H9 (cell line): Measurements from ENCODE around the gene RPL10A. TPM values are rescaled to one million over a fixed set of nuclear protein-coding genes. Genes with fewer than 3 reads are reported as not detected.

Experiments used
- DNase-seq: peaks from one replicate; pipeline ENCODE4 v3.0.0-alpha.2; 2017
- H2AFZ ChIP-seq: one replicate; pipeline ENCODE4 v1.6.1; 2013; ENCODE audit warnings: mild to moderate bottlenecking, low read length, control low read depth, moderate library complexity
- H2AK5ac ChIP-seq: 2 replicates; pipeline ENCODE4 v1.6.1; 2013; ENCODE audit warnings: low read length, control low read depth, mixed read lengths; ENCODE audit not compliant: insufficient read length
- H2BK120ac ChIP-seq: one replicate; pipeline ENCODE4 v1.6.1; 2013; ENCODE audit warnings: low read depth, mild to moderate bottlenecking, low read length, control low read depth, inconsistent platforms; ENCODE audit not compliant: poor library complexity, severe bottlenecking
- H2BK12ac ChIP-seq: 2 replicates; pipeline ENCODE4 v1.6.1; 2013; ENCODE audit warnings: low read length, control low read depth, mixed read lengths, low read depth; ENCODE audit not compliant: insufficient read length
- H2BK15ac ChIP-seq: 2 replicates; pipeline ENCODE4 v1.6.1; 2013; ENCODE audit warnings: low read depth, low read length, control low read depth
- H2BK20ac ChIP-seq: one replicate; pipeline ENCODE4 v1.6.1; 2013; ENCODE audit warnings: low read depth, mild to moderate bottlenecking, low read length, control low read depth, inconsistent platforms; ENCODE audit not compliant: poor library complexity, severe bottlenecking
- H2BK5ac ChIP-seq: 2 replicates; pipeline ENCODE4 v1.6.1; 2013; ENCODE audit warnings: low read length, control low read depth, mixed read lengths; ENCODE audit not compliant: insufficient read length
- H3K14ac ChIP-seq: 2 replicates; pipeline ENCODE4 v1.6.1; 2013; ENCODE audit warnings: low read length, control low read depth; ENCODE audit not compliant: insufficient read depth
- H3K18ac ChIP-seq: 2 replicates; pipeline ENCODE4 v1.6.1; 2013; ENCODE audit warnings: low read depth, mild to moderate bottlenecking, mixed read lengths, low read length, control low read depth; ENCODE audit not compliant: insufficient read length
- H3K23ac ChIP-seq: 2 replicates; pipeline ENCODE4 v1.6.1; 2013; ENCODE audit warnings: low read length, control low read depth, mixed read lengths, low read depth; ENCODE audit not compliant: insufficient read length
- H3K23me2 ChIP-seq: 2 replicates; pipeline ENCODE4 v1.6.1; 2013; ENCODE audit warnings: low read depth, mild to moderate bottlenecking, mixed read lengths, low read length, control low read depth; ENCODE audit not compliant: insufficient read length, poor library complexity, severe bottlenecking
- H3K27ac ChIP-seq: 2 replicates; pipeline ENCODE4 v1.5.1; 2013; ENCODE audit warnings: low read length, control low read depth, mixed read lengths, low read depth; ENCODE audit not compliant: insufficient read length
- H3K27me3 ChIP-seq: 2 replicates; pipeline ENCODE4 v1.6.1; 2013; ENCODE audit warnings: low read length, control low read depth, inconsistent platforms; ENCODE audit not compliant: insufficient read depth
- H3K4ac ChIP-seq: 2 replicates; pipeline ENCODE4 v1.6.1; 2013; ENCODE audit warnings: low read depth, mild to moderate bottlenecking, control low read depth, inconsistent platforms, low read length, moderate library complexity
- H3K4me1 ChIP-seq: 2 replicates; pipeline ENCODE4 v1.6.1; 2013; ENCODE audit warnings: low read length, control low read depth, inconsistent platforms; ENCODE audit not compliant: insufficient read depth
- H3K4me2 ChIP-seq: 2 replicates; pipeline ENCODE4 v1.6.1; 2013; ENCODE audit warnings: low read length, control low read depth, mixed read lengths; ENCODE audit not compliant: insufficient read length, insufficient read depth
- H3K56ac ChIP-seq: 2 replicates; pipeline ENCODE4 v1.6.1; 2013; ENCODE audit warnings: low read depth, mild to moderate bottlenecking, mixed read lengths, low read length, control low read depth; ENCODE audit not compliant: insufficient read length
- H3K79me1 ChIP-seq: 2 replicates; pipeline ENCODE4 v1.6.1; 2013; ENCODE audit warnings: low read depth, mild to moderate bottlenecking, moderate library complexity, low read length, control low read depth, inconsistent platforms; ENCODE audit not compliant: insufficient read depth, poor library complexity, severe bottlenecking
- H3K79me2 ChIP-seq: 2 replicates; pipeline ENCODE4 v1.6.1; 2013; ENCODE audit warnings: low read length, control low read depth, inconsistent platforms; ENCODE audit not compliant: insufficient read depth
- H3K9ac ChIP-seq: 2 replicates; pipeline ENCODE4 v1.6.1; 2013; ENCODE audit warnings: low read length, control low read depth, mixed read lengths; ENCODE audit not compliant: insufficient read length; ENCODE audit errors: extremely low read depth
- H3K9me3 ChIP-seq: one replicate; pipeline ENCODE4 v1.6.1; 2013; ENCODE audit warnings: low read depth, low read length, inconsistent platforms; ENCODE audit not compliant: control insufficient read depth
- H3T11ph ChIP-seq: one replicate; pipeline ENCODE4 v1.6.1; 2013; ENCODE audit warnings: mild to moderate bottlenecking, low read length, control low read depth, inconsistent platforms
- H4K20me1 ChIP-seq: one replicate; pipeline ENCODE4 v1.6.1; 2013; ENCODE audit not compliant: control insufficient read depth, insufficient read length, insufficient read depth
- H4K5ac ChIP-seq: 2 replicates; pipeline ENCODE4 v1.6.1; 2013; ENCODE audit warnings: low read depth, mild to moderate bottlenecking, mixed read lengths, low read length, control low read depth; ENCODE audit not compliant: insufficient read length
- H4K8ac ChIP-seq: replicated peaks from 2 replicates; pipeline ENCODE4 v1.6.1; 2013; ENCODE audit warnings: low read length, control low read depth, mixed read lengths, low read depth; ENCODE audit not compliant: insufficient read length
- H4K91ac ChIP-seq: 2 replicates; pipeline ENCODE4 v1.6.1; 2013; ENCODE audit warnings: low read depth, mild to moderate bottlenecking, moderate library complexity, mixed read lengths, low read length, control low read depth; ENCODE audit not compliant: insufficient read length
- H3K27ac Mint-ChIP-seq, 3 experiments: 2 replicates in 2 of 3; 3 replicates in 1 of 3; pipeline ENCODE4 v1.8.0; 2020 to 2021; ENCODE audit warnings: mixed read lengths in 3 of 3, mild to moderate bottlenecking in 1 of 3, moderate library complexity in 1 of 3
- H3K27me3 Mint-ChIP-seq: 2 replicates; pipeline ENCODE4 v1.8.0; 2021; ENCODE audit warnings: low read depth, mild to moderate bottlenecking, moderate library complexity, mixed read lengths
- H3K36me3 Mint-ChIP-seq, 3 experiments: 2 replicates in 2 of 3; 3 replicates in 1 of 3; pipeline ENCODE4 v1.8.0; 2020 to 2021; ENCODE audit warnings: low read depth in 3 of 3, mixed read lengths in 3 of 3; ENCODE audit not compliant: insufficient read depth in 1 of 3
- H3K4me1 Mint-ChIP-seq, 2 experiments: 2 replicates each; pipeline ENCODE4 v1.8.0; 2020; ENCODE audit warnings: mixed read lengths in 2 of 2
- H3K4me3 Mint-ChIP-seq, 2 experiments: 2 replicates in 1 of 2; 3 replicates in 1 of 2; pipeline ENCODE4 v1.8.0; 2020 to 2021; ENCODE audit warnings: mild to moderate bottlenecking in 2 of 2, mixed read lengths in 2 of 2, moderate library complexity in 1 of 2
- H3K9me3 Mint-ChIP-seq, 2 experiments: 2 replicates in 1 of 2; 3 replicates in 1 of 2; pipeline ENCODE4 v1.8.0; 2020; ENCODE audit warnings: mild to moderate bottlenecking in 2 of 2, mixed read lengths in 2 of 2, moderate library complexity in 1 of 2
- WGBS: extraction: QIAGEN DNeasy Blood & Tissue Kit; methylation state at CpG from one replicate; pipeline ENCODE4 v1.1.7; 2013; ENCODE audit warnings: missing lambda C conversion rate, low lambda C conversion rate, mixed read lengths; ENCODE audit not compliant: insufficient read length; ENCODE audit errors: extremely low coverage; 5-methylcytosine and 5-hydroxymethylcytosine counted together
- total RNA-seq: library from RNA; stranded (reverse); gene quantifications from 2 replicates; pipeline ENCODE4 v1.2.1, GENCODE V29; 2021
- TF ChIP-seq, protein P1 (sequence below): fragments of 200-600 bp; sonication (generic); conservative IDR thresholded peaks from 3 replicates; pipeline ENCODE4 v1.8.0; 2021; ENCODE audit warnings: antibody characterized with exemption, mild to moderate bottlenecking

Gene RPL10A
- total RNA-seq, 1 experiment from 2014 or later: 1,830 TPM

- Histone ChIP-seq H2AFZ (no peak overlapping the region), H3K23me2 (peaks cover 5% of the 10 kb centered on the region), H3K4me2 (no peak overlapping the region), H3K9me3 (no peaks in the 10 kb centered on the region), H2BK120ac (no peak overlapping the region), H4K91ac (no peak overlapping the region), H3K4me1 (no peaks in the 10 kb centered on the region; the same call in 1 of the 2 replicates), H3K56ac (no peak overlapping the region), H3K18ac (no peak overlapping the region), H3T11ph (no peak overlapping the region), H3K14ac (no peak overlapping the region), H3K23ac (no peak overlapping the region), H2BK5ac (no peak overlapping the region), H2BK15ac (no peak overlapping the region), H2BK12ac (no peak overlapping the region), H2AK5ac (no peak overlapping the region), H3K27ac (no peak overlapping the region), H3K9ac (no peak overlapping the region), H3K79me2 (peaks cover 1% of the 10 kb centered on the region; the same call in 1 of the 2 replicates), H4K8ac (no peak overlapping the region), H2BK20ac (no peak overlapping the region), H3K27me3 (no peaks in the 10 kb centered on the region), H4K5ac (no peak overlapping the region), H3K4ac (no peak overlapping the region), H4K20me1 (no peaks in the 10 kb centered on the region), H3K79me1 (no peaks in the 10 kb centered on the region)
- peaks cover 31 to 65% (median 55%) of the 10 kb centered on the region in 3 experiments for H3K36me3 Mint-ChIP-seq
- TF ChIP-seq, protein P1, sequence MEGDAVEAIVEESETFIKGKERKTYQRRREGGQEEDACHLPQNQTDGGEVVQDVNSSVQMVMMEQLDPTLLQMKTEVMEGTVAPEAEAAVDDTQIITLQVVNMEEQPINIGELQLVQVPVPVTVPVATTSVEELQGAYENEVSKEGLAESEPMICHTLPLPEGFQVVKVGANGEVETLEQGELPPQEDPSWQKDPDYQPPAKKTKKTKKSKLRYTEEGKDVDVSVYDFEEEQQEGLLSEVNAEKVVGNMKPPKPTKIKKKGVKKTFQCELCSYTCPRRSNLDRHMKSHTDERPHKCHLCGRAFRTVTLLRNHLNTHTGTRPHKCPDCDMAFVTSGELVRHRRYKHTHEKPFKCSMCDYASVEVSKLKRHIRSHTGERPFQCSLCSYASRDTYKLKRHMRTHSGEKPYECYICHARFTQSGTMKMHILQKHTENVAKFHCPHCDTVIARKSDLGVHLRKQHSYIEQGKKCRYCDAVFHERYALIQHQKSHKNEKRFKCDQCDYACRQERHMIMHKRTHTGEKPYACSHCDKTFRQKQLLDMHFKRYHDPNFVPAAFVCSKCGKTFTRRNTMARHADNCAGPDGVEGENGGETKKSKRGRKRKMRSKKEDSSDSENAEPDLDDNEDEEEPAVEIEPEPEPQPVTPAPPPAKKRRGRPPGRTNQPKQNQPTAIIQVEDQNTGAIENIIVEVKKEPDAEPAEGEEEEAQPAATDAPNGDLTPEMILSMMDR: no peak
- no peak overlapping the region; a peak in 1 of 7 replicates for H3K27ac Mint-ChIP-seq
- H3K4me3 Mint-ChIP-seq: no peak overlapping the region
- peaks cover 7 to 9% of the 10 kb centered on the region in 2 experiments; a peak in 3 of 4 replicates for H3K4me1 Mint-ChIP-seq
- peaks cover 6% of the 10 kb centered on the region for H3K27me3 Mint-ChIP-seq
- no peak for DNase-seq
- no peaks in the 10 kb centered on the region for H3K9me3 Mint-ChIP-seq
- WGBS: no CpG with 5 or more reads among the region's 4 CpGs
Measured at GRCh38 chr6:35463292-35463691, 4.9 kb upstream of the RPL10A start.
